Stimulated activated memory B cell treated with anti-CD40 and anti-IgM and Interleukin-4, amounts not matched to agents 10 μg/mL and 1 μg/mL and 100 μg/mL, for 72 hours (primary cell): ENCODE results near the gene HOXC11.

ENCODE experiments used
- ATAC-seq: fragments of 150-1000 bp; cut with Tn5 transposase; 2 replicates; pipeline ENCODE4 v1.10.0; 2021
- H3K27ac Mint-ChIP-seq: one replicate; pipeline ENCODE4 v1.8.0; 2022; ENCODE audit warnings: mild to moderate bottlenecking, mixed read lengths
- H3K27me3 Mint-ChIP-seq: one replicate; pipeline ENCODE4 v1.8.0; 2022; ENCODE audit warnings: mixed read lengths
- H3K36me3 Mint-ChIP-seq: one replicate; pipeline ENCODE4 v1.8.0; 2022; ENCODE audit warnings: mixed read lengths
- H3K4me1 Mint-ChIP-seq: one replicate; pipeline ENCODE4 v1.8.0; 2022; ENCODE audit warnings: mixed read lengths
- H3K4me3 Mint-ChIP-seq: one replicate; pipeline ENCODE4 v1.8.0; 2022; ENCODE audit warnings: mild to moderate bottlenecking, moderate library complexity, mixed read lengths
- H3K9me3 Mint-ChIP-seq: one replicate; pipeline ENCODE4 v1.8.0; 2022; ENCODE audit warnings: mixed read lengths

Gene HOXC11

GRCh38 chr12:53951577-53952334 is 21.2 kb upstream of the HOXC11 start:
- Mint-ChIP-seq H3K9me3 (peaks cover 7% of the 10 kb centered on the region), H3K27ac (no peak overlapping the region), H3K36me3 (no peaks in the 10 kb centered on the region), H3K4me3 (no peak overlapping the region), H3K4me1 (peaks cover 23% of the 10 kb centered on the region), H3K27me3 (peaks cover 94% of the 10 kb centered on the region)
- no peak for ATAC-seq

- no peak overlapping the region for H3K27ac Mint-ChIP-seq
- peaks cover 28% of the 10 kb centered on the region for H3K4me1 Mint-ChIP-seq
- H3K36me3 Mint-ChIP-seq, result no peaks in the 10 kb centered on the region
- H3K27me3 Mint-ChIP-seq, result peaks cover 99% of the 10 kb centered on the region
- ATAC-seq, result no peak
- H3K4me3 Mint-ChIP-seq, result no peak overlapping the region
- H3K9me3 Mint-ChIP-seq, result peaks cover 7% of the 10 kb centered on the region
Measured at GRCh38 chr12:53952335-53952694, 20.6 kb upstream of the HOXC11 start.

- no peak overlapping the region for H3K4me3 Mint-ChIP-seq
- H3K27ac Mint-ChIP-seq, result no peak overlapping the region
- ATAC-seq, result no peak
- H3K9me3 Mint-ChIP-seq, result peaks cover 7% of the 10 kb centered on the region
- H3K36me3 Mint-ChIP-seq, result no peaks in the 10 kb centered on the region
- peaks cover 100% of the 10 kb centered on the region for H3K27me3 Mint-ChIP-seq
- H3K4me1 Mint-ChIP-seq, result peaks cover 33% of the 10 kb centered on the region
Measured at GRCh38 chr12:53952871-53953734, 19.8 kb upstream of the HOXC11 start.

- no peak for ATAC-seq
- Mint-ChIP-seq H3K27me3 (peaks cover 100% of the 10 kb centered on the region), H3K9me3 (peaks cover 7% of the 10 kb centered on the region), H3K27ac (no peak overlapping the region), H3K4me1 (peaks cover 36% of the 10 kb centered on the region), H3K4me3 (no peak overlapping the region), H3K36me3 (no peaks in the 10 kb centered on the region)
Measured at GRCh38 chr12:53953831-53954693, 18.9 kb upstream of the HOXC11 start.

GRCh38 chr12:53954694-53955035 is 18.3 kb upstream of the HOXC11 start, which contains the start of gene HOXC12:
TSS of gene HOXC12 (plus strand) at chr12:53954903. CDS start at chr12:53954930, 27 bp downstream.
- Mint-ChIP-seq H3K4me3 (no peak within 1 kb of the TSS), H3K27ac (no peak within 1 kb of the TSS)

GRCh38 chr12:53955036-53955775 is 17.7 kb upstream of the HOXC11 start:
- Mint-ChIP-seq H3K4me3 (no peak overlapping the region), H3K36me3 (no peaks in the 10 kb centered on the region), H3K27me3 (peaks cover 100% of the 10 kb centered on the region), H3K27ac (no peak overlapping the region), H3K9me3 (peaks cover 10% of the 10 kb centered on the region), H3K4me1 (peaks cover 42% of the 10 kb centered on the region)
- no peak for ATAC-seq

More at GRCh38 chr12:53954694-53955035, 18.3 kb upstream of the HOXC11 start, which contains the start of gene HOXC12:
- peaks cover 37% of the 10 kb centered on the region for H3K4me1 Mint-ChIP-seq
- H3K9me3 Mint-ChIP-seq, result peaks cover 7% of the 10 kb centered on the region
- no peak for ATAC-seq
- H3K27me3 Mint-ChIP-seq, result peaks cover 100% of the 10 kb centered on the region
- H3K36me3 Mint-ChIP-seq, result no peaks in the 10 kb centered on the region

GRCh38 chr12:53955776-53956250 is 17.1 kb upstream of the HOXC11 start:
- ATAC-seq, result no peak
- H3K27ac Mint-ChIP-seq, result no peak overlapping the region
- H3K9me3 Mint-ChIP-seq, result peaks cover 10% of the 10 kb centered on the region
- no peak overlapping the region for H3K4me3 Mint-ChIP-seq
- H3K4me1 Mint-ChIP-seq, result peaks cover 44% of the 10 kb centered on the region
- peaks cover 100% of the 10 kb centered on the region for H3K27me3 Mint-ChIP-seq
- no peaks in the 10 kb centered on the region for H3K36me3 Mint-ChIP-seq

- Mint-ChIP-seq H3K4me1 (peaks cover 39% of the 10 kb centered on the region), H3K4me3 (peak overlapping the region; percentile 9)
- no peak for ATAC-seq
Measured at GRCh38 chr12:53956251-53956887, 16.6 kb upstream of the HOXC11 start.

GRCh38 chr12:53956914-53957536 is 15.9 kb upstream of the HOXC11 start:
- Mint-ChIP-seq H3K9me3 (peaks cover 10% of the 10 kb centered on the region), H3K27ac (no peak overlapping the region), H3K36me3 (no peaks in the 10 kb centered on the region), H3K4me1 (peaks cover 33% of the 10 kb centered on the region), H3K4me3 (peak overlapping the region; percentile 9), H3K27me3 (peaks cover 100% of the 10 kb centered on the region)
- ATAC-seq, result no peak

More at GRCh38 chr12:53956251-53956887, 16.6 kb upstream of the HOXC11 start:
- peaks cover 10% of the 10 kb centered on the region for H3K9me3 Mint-ChIP-seq
- peaks cover 100% of the 10 kb centered on the region for H3K27me3 Mint-ChIP-seq
- no peak overlapping the region for H3K27ac Mint-ChIP-seq
- no peaks in the 10 kb centered on the region for H3K36me3 Mint-ChIP-seq

- peaks cover 98% of the 10 kb centered on the region for H3K27me3 Mint-ChIP-seq
- peaks cover 33% of the 10 kb centered on the region for H3K4me1 Mint-ChIP-seq
- H3K9me3 Mint-ChIP-seq, result peaks cover 10% of the 10 kb centered on the region
- ATAC-seq, result no peak
- H3K4me3 Mint-ChIP-seq, result no peak overlapping the region
- H3K36me3 Mint-ChIP-seq, result no peaks in the 10 kb centered on the region
- H3K27ac Mint-ChIP-seq, result no peak overlapping the region
Measured at GRCh38 chr12:53958128-53958527, 14.8 kb upstream of the HOXC11 start.

- H3K4me3 Mint-ChIP-seq, result no peak overlapping the region
- peaks cover 9% of the 10 kb centered on the region for H3K9me3 Mint-ChIP-seq
- H3K27me3 Mint-ChIP-seq, result peaks cover 98% of the 10 kb centered on the region
- H3K36me3 Mint-ChIP-seq, result no peaks in the 10 kb centered on the region
- H3K27ac Mint-ChIP-seq, result no peak overlapping the region
- H3K4me1 Mint-ChIP-seq, result peaks cover 40% of the 10 kb centered on the region
- ATAC-seq, result no peak
Measured at GRCh38 chr12:53959314-53959713, 13.6 kb upstream of the HOXC11 start.

GRCh38 chr12:53960187-53961024 is 12.5 kb upstream of the HOXC11 start:
- no peak overlapping the region for H3K27ac Mint-ChIP-seq
- no peak for ATAC-seq
- no peak overlapping the region for H3K4me3 Mint-ChIP-seq
- peaks cover 47% of the 10 kb centered on the region for H3K4me1 Mint-ChIP-seq
- H3K27me3 Mint-ChIP-seq, result peaks cover 98% of the 10 kb centered on the region
- peaks cover 2% of the 10 kb centered on the region for H3K36me3 Mint-ChIP-seq
- peaks cover 11% of the 10 kb centered on the region for H3K9me3 Mint-ChIP-seq
